ENCODE measurements around the gene FAR1. TPM values are rescaled to one million over a fixed set of nuclear protein-coding genes. Genes with fewer than 3 reads are reported as not detected.

Gene FAR1
- polyA plus RNA-seq, 1 of the 3 experiments (the other 2 are of a cell fraction) = 29.0 TPM

GRCh38 chr11:13681446-13681845 lies 13.0 kb downstream of the FAR1 start:
- Histone ChIP-seq H3F3A (replicated peaks; ENCODE audit: insufficient read depth) (peaks cover 15% of the 10 kb centered on the region), H3K4me3 (ENCODE audit: low read depth in 2 of 2, low read length in 1 of 2) (no peak overlapping the region), H3K9ac (no peak overlapping the region), H3K4me2 (no peak overlapping the region), H4K20me1 (ENCODE audit: insufficient read depth) (peaks cover 89% of the 10 kb centered on the region), H3K4me1 (ENCODE audit: control insufficient read depth in 1 of 2, insufficient read depth in 2 of 2, low read depth in 1 of 2, low read length in 1 of 2) (peaks cover 2 to 17% of the 10 kb centered on the region in 2 experiments; a peak in 3 of 4 replicates), H3K27me3 (ENCODE audit: insufficient read depth) (no peaks in the 10 kb centered on the region), H3K27ac (ENCODE audit: low read depth in 2 of 2, low read length in 1 of 2) (no peak overlapping the region), H3K79me2 (ENCODE audit: insufficient read depth) (peaks cover 100% of the 10 kb centered on the region), H2AFZ (ENCODE audit: low read depth) (no peak overlapping the region), H3K36me3 (replicated peaks in 1 of 2; ENCODE audit: control insufficient read depth in 1 of 2, insufficient read depth in 2 of 2, low read length in 1 of 2) (peaks cover 0 to 14% of the 10 kb centered on the region in 2 experiments), H3K9me2 (no peaks in the 10 kb centered on the region), H3K9me3 (no peaks in the 10 kb centered on the region)
- TF ChIP-seq MEF2A (IDR thresholded peaks at IDR 0.05; ENCODE audit: borderline replicate concordance, low read depth) = no peak
- TF ChIP-seq YY1 (IDR thresholded peaks at IDR 0.05; ENCODE audit: low read depth) = no peak
- TF ChIP-seq RAD21 (IDR thresholded peaks at IDR 0.05; ENCODE audit: low read length) = no peak
- TF ChIP-seq CTCF (IDR thresholded peaks at IDR 0.05) = no peak
- TF ChIP-seq ELF1 (IDR thresholded peaks at IDR 0.05) = no peak
- no peak for TF ChIP-seq ZBTB33 (IDR thresholded peaks at IDR 0.05; ENCODE audit: borderline replicate concordance, low read depth)
- TF ChIP-seq TCF12 (IDR thresholded peaks at IDR 0.05) = no peak
- TF ChIP-seq RXRA (IDR thresholded peaks at IDR 0.05; ENCODE audit: borderline replicate concordance, low read depth) = no peak
- TF ChIP-seq GATA2 (CRISPR knock-in tag; IDR thresholded peaks at IDR 0.05) = no peak
- no peak for TF ChIP-seq NFIC (IDR thresholded peaks at IDR 0.05; ENCODE audit: borderline replicate concordance)
- no peak for TF ChIP-seq MXI1 (IDR thresholded peaks at IDR 0.05; ENCODE audit: low read depth, low read length)
- no peak for TF ChIP-seq TEAD4 (IDR thresholded peaks at IDR 0.05; ENCODE audit: borderline replicate concordance, insufficient read depth)
- no peak for TF ChIP-seq FOXM1 (IDR thresholded peaks at IDR 0.05; ENCODE audit: low read depth)
- TF ChIP-seq POLR2AphosphoS5 (IDR thresholded peaks at IDR 0.05; ENCODE audit: low read depth, low read length) = no peak
- TF ChIP-seq GABPA (IDR thresholded peaks at IDR 0.05; ENCODE audit: low read depth) = no peak
- TF ChIP-seq EP300 (IDR thresholded peaks at IDR 0.05; ENCODE audit: borderline replicate concordance in 1 of 2, low read depth in 1 of 2, low read length in 1 of 2) = no peak
- TF ChIP-seq TAF1 (IDR thresholded peaks at IDR 0.05; ENCODE audit: borderline replicate concordance, low read depth, low read length) = no peak
- TF ChIP-seq RCOR1 (IDR thresholded peaks at IDR 0.05; ENCODE audit: low read length) = no peak
- TF ChIP-seq USF1 (IDR thresholded peaks at IDR 0.05; ENCODE audit: borderline replicate concordance, low read depth) = no peak
- TF ChIP-seq FOSL2 (IDR thresholded peaks at IDR 0.05; ENCODE audit: borderline replicate concordance, low read depth) = no peak
- ChIA-PET CTCF (interaction anchor here (1.6 kb wide), 1 partner anchor 12 kb away, joined by 4 read pairs; no protein-coding TSS in a partner anchor), POLR2A (no interaction called here)
- WGBS (ENCODE audit: low lambda C conversion rate) = 98% methylated on average over 2 of the region's 2 CpGs
- DNase-seq = no peak

Data from SK-N-SH (cell line).